ENCODE data around the gene PITPNC1. TPM values are rescaled to one million over a fixed set of nuclear protein-coding genes. Genes with fewer than 3 reads are reported as not detected.

PITPNC1 gene
- total and polyA plus RNA-seq, 2 donors (not counting 3 experiments of a cell fraction or from before 2014, with no cell fraction given): 2.4 to 9.6 TPM

DNA sequence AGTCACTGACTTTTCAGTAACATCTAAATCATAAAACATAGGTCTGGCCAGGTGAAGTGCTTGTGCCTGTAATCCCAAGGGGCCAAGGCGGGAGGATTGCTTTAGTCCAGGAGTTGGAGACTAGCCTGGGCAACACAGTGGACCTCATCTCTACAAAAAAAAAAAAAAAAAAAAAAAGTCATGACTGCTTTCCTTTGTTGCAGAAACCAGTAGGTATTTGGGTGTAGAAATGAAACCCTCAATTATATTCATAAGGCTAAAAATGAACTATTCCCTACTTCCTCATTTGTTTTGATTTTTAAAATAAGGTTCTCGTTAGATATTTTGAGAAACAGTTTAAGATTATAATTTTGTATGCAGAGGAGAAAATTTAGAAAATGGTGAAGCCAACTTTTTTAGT lies 26.0 kb downstream of the PITPNC1 start:
- BruUV-seq (replicated peaks): no TSS peak
- no peak overlapping the region for H3K4me3 ChIP-seq (replicated peaks in 1 of 3; ENCODE audit: insufficient read depth in 1 of 3, low read depth in 1 of 3, low read length in 3 of 3)
- POLR2A ChIA-PET: no interaction called here
- H3K79me2 ChIP-seq (ENCODE audit: control insufficient read depth, insufficient read depth, low read length): no peaks in the 10 kb centered on the region
- H3K27ac ChIP-seq (ENCODE audit: insufficient read depth, low read depth, low read length): no peak overlapping the region
- DNase-seq (ENCODE audit: low read depth, low spot score) (no peak), FAIRE-seq (no peak)
- no peaks in the 10 kb centered on the region for H3K9me1 ChIP-seq (replicated peaks; ENCODE audit: control insufficient read depth, extremely low read depth, insufficient read depth, low read length)
- intact Hi-C loops (cut with micrococcal nuclease) (no loop called here), dilution Hi-C loops (cut with MboI; ENCODE audit: extremely low pct_ligation_motif_present, low sequenced_read_pairs) (no loop called here)
- no peaks in the 10 kb centered on the region for H3K9me3 ChIP-seq (replicated peaks; ENCODE audit: control insufficient read depth, insufficient read depth, low read length)
- no peak overlapping the region for H2AFZ ChIP-seq (ENCODE audit: low read depth, low read length)
- TF ChIP-seq POLR2AphosphoS5 (IDR thresholded peaks at IDR 0.05; ENCODE audit: insufficient read depth, low read depth, low read length) (no peak), EZH2 (IDR thresholded peaks at IDR 0.05; ENCODE audit: borderline replicate concordance, low read depth, low read length, severe bottlenecking) (no peak), MYC (IDR thresholded peaks at IDR 0.05; ENCODE audit: low read depth, low read length) (no peak), FOS (IDR thresholded peaks at IDR 0.05; ENCODE audit: borderline replicate concordance, insufficient read depth, low read length) (no peak), POLR2A (IDR thresholded peaks at IDR 0.05; ENCODE audit: low read depth, low read length) (no peak), JUN (IDR thresholded peaks at IDR 0.05; ENCODE audit: borderline replicate concordance, insufficient read depth, insufficient read length, low read depth) (no peak)
- no peaks in the 10 kb centered on the region for H4K20me1 ChIP-seq (replicated peaks; ENCODE audit: control insufficient read depth, extremely low read depth, insufficient read depth, low read length)
- no peaks in the 10 kb centered on the region for H3K4me1 ChIP-seq (ENCODE audit: control insufficient read depth, extremely low read depth, insufficient read depth, low read length)
- CTCF ChIA-PET: no interaction called here
- H3K4me2 ChIP-seq (ENCODE audit: insufficient read depth, low read length): no peak overlapping the region
- H3K27me3 ChIP-seq (ENCODE audit: control insufficient read depth in 2 of 2, insufficient read depth in 2 of 2, low read length in 2 of 2): no peaks in the 10 kb centered on the region
- H3K9ac ChIP-seq (replicated peaks; ENCODE audit: extremely low read depth, insufficient read depth, low read length): no peak overlapping the region
- no peaks in the 10 kb centered on the region for H3K36me3 ChIP-seq (ENCODE audit: control insufficient read depth in 2 of 2, extremely low read depth in 1 of 2, insufficient read depth in 2 of 2, low read length in 2 of 2)

DNA sequence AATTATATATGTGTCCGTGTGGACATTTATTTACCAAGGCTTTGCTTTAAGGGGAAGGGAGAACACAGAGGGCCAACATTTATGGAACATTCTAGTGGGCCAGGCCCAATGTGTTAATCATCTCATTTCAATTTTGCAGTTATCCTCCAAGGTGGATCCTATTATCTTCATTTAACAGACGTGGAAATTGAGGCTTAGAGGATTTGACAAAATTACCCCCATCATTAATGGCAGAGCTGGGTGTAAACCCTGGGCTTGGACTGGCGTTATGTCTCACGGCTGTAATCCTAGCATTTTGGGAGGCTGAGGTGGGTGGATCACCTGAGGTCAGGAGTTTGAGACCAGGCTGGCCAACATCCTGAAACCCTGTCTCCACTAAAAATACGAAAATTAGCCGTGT lies 26.4 kb downstream of the PITPNC1 start:
- no TSS peak for BruUV-seq (replicated peaks)
- H3K4me1 ChIP-seq (ENCODE audit: control insufficient read depth, extremely low read depth, insufficient read depth, low read length): no peaks in the 10 kb centered on the region
- CTCF ChIA-PET: no interaction called here

More for the DNA sequence above, 26.4 kb downstream of the PITPNC1 start:
- no peak overlapping the region for H3K4me2 ChIP-seq (ENCODE audit: insufficient read depth, low read length)
- intact Hi-C loops (cut with micrococcal nuclease) (no loop called here), dilution Hi-C loops (cut with MboI; ENCODE audit: extremely low pct_ligation_motif_present, low sequenced_read_pairs) (no loop called here)
- H3K9ac ChIP-seq (replicated peaks; ENCODE audit: extremely low read depth, insufficient read depth, low read length): no peak overlapping the region
- TF ChIP-seq MAX (IDR thresholded peaks at IDR 0.05; ENCODE audit: insufficient read depth, insufficient read length): no peak
- no peak for TF ChIP-seq GATA2 (IDR thresholded peaks at IDR 0.05; ENCODE audit: insufficient read depth, insufficient read length, low read depth, low read length)
- TF ChIP-seq MYC (IDR thresholded peaks at IDR 0.05; ENCODE audit: low read depth, low read length): no peak
- TF ChIP-seq POLR2A (IDR thresholded peaks at IDR 0.05; ENCODE audit: low read depth, low read length): no peak
- TF ChIP-seq JUN (IDR thresholded peaks at IDR 0.05; ENCODE audit: borderline replicate concordance, insufficient read depth, insufficient read length, low read depth): no peak
- no peak for TF ChIP-seq POLR2AphosphoS5 (IDR thresholded peaks at IDR 0.05; ENCODE audit: insufficient read depth, low read depth, low read length)
- TF ChIP-seq EZH2 (IDR thresholded peaks at IDR 0.05; ENCODE audit: borderline replicate concordance, low read depth, low read length, severe bottlenecking): no peak
- no peak for TF ChIP-seq FOS (IDR thresholded peaks at IDR 0.05; ENCODE audit: borderline replicate concordance, insufficient read depth, low read length)
- TF ChIP-seq CTCF (IDR thresholded peaks at IDR 0.05; ENCODE audit: extremely low read depth in 1 of 2, insufficient read depth in 1 of 2, low read depth in 1 of 2, low read length in 2 of 2): no peak
- no peaks in the 10 kb centered on the region for H3K36me3 ChIP-seq (ENCODE audit: control insufficient read depth in 2 of 2, extremely low read depth in 1 of 2, insufficient read depth in 2 of 2, low read length in 2 of 2)
- no peak for DNase-seq (ENCODE audit: low read depth, low spot score)
- POLR2A ChIA-PET: no interaction called here
- H2AFZ ChIP-seq (ENCODE audit: low read depth, low read length): no peak overlapping the region
- H3K9me3 ChIP-seq (replicated peaks; ENCODE audit: control insufficient read depth, insufficient read depth, low read length): no peaks in the 10 kb centered on the region
- H3K27me3 ChIP-seq (ENCODE audit: control insufficient read depth in 2 of 2, insufficient read depth in 2 of 2, low read length in 2 of 2): no peaks in the 10 kb centered on the region
- no peak overlapping the region for H3K27ac ChIP-seq (ENCODE audit: insufficient read depth, low read depth, low read length)
- H3K79me2 ChIP-seq (ENCODE audit: control insufficient read depth, insufficient read depth, low read length): no peaks in the 10 kb centered on the region
- H3K4me3 ChIP-seq (replicated peaks in 1 of 3; ENCODE audit: insufficient read depth in 1 of 3, low read depth in 1 of 3, low read length in 3 of 3): no peak overlapping the region
- H3K9me1 ChIP-seq (replicated peaks; ENCODE audit: control insufficient read depth, extremely low read depth, insufficient read depth, low read length): no peaks in the 10 kb centered on the region
- no peaks in the 10 kb centered on the region for H4K20me1 ChIP-seq (replicated peaks; ENCODE audit: control insufficient read depth, extremely low read depth, insufficient read depth, low read length)
- FAIRE-seq: no peak

All from endothelial cell of umbilical vein (primary cell).